Measurements from ENCODE around the gene TMEM179. TPM values are rescaled to one million over a fixed set of nuclear protein-coding genes. Genes with fewer than 3 reads are reported as not detected.

The TMEM179 gene
- total RNA-seq, 1 donor, result not detected

DNA sequence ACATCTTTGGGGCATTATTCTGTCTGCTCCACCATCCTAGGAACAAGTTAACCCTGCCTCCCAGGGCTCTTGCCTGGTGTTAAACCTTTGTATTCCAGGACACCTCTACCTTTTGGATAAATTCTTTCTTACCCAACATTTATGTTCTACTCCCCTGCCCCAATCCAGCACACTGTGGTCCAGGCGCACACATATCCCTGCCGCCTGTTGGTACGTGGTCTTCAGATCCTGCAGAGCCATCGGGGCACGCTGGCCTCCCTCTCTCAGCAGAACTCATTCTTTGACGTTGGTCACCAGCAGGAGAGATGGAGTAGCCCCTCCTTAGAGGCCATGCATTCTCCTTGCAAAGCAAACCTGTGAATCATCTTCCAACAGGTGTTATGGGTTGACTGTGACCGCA is 5.1 kb upstream of the TMEM179 start:
- H3K4me3 ChIP-seq (ENCODE audit: low read depth, low read length), result no peak overlapping the region
- TF ChIP-seq, protein P1, sequence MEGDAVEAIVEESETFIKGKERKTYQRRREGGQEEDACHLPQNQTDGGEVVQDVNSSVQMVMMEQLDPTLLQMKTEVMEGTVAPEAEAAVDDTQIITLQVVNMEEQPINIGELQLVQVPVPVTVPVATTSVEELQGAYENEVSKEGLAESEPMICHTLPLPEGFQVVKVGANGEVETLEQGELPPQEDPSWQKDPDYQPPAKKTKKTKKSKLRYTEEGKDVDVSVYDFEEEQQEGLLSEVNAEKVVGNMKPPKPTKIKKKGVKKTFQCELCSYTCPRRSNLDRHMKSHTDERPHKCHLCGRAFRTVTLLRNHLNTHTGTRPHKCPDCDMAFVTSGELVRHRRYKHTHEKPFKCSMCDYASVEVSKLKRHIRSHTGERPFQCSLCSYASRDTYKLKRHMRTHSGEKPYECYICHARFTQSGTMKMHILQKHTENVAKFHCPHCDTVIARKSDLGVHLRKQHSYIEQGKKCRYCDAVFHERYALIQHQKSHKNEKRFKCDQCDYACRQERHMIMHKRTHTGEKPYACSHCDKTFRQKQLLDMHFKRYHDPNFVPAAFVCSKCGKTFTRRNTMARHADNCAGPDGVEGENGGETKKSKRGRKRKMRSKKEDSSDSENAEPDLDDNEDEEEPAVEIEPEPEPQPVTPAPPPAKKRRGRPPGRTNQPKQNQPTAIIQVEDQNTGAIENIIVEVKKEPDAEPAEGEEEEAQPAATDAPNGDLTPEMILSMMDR (IDR thresholded peaks at IDR 0.05; ENCODE audit: insufficient read depth, low read length), result no peak
- no peak for DNase-seq (ENCODE audit: low read depth)

DNA sequence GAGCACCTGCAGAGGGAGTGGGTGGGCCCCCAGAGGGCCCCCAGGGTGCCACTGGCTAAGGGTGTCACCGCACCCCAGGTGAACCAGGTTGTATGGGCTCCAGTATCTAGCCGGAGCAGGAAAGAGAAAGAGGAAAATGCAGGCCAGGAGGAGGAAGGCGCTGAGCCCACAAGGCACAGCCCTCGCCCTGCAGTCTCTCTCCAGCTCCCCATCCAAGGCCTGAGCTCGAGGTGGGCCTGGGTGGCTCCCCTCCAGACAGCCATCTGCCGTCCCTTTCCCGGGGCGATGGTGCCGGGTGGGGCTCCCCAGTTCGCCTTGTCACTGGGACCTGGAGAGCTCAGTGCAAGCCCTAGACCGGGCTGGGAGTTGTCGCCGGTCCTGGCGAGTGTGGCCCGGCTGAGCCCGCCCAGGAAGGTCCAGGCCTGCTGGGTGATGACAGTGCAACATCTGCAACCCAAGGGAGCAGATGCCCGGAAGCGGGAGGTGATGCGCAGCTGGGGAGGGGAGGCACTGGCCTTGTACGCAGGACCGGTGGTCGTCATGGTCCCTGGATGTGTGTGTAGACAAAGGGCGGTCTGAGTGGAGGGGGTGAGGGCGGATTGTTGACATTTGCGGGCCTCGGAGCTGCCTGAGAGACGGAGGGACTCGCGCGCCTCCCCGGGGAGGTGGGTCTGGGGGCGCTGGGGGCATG is 716 bp downstream of the TMEM179 start:
- no peak for DNase-seq (ENCODE audit: low read depth)
- no peak overlapping the region for H3K4me3 ChIP-seq (ENCODE audit: low read depth, low read length)
- TF ChIP-seq, protein P1 (IDR thresholded peaks at IDR 0.05; ENCODE audit: insufficient read depth, low read length), result no peak

DNA sequence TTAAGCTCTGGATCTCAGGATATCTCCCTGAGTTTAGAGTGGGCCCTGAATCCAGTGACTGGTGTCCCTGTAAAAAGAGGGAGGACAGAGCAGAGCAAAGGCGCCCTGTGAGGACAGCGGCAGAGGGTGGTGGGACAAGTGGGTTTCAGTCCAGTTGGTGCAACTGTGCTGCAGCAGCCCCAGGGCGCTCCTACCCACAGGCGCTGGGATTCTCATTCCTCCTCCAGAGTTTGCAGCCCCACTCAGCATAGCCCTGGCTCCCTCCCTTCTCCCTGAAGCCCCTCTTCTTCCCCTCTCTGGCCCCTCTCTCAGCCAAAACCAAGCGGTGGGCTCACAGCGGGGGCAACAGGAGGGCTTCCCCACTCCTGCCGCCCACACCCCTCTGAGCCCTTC is 1.6 kb downstream of the TMEM179 start:
- DNase-seq (ENCODE audit: low read depth), result no peak
- TF ChIP-seq, protein P1 (IDR thresholded peaks at IDR 0.05; ENCODE audit: insufficient read depth, low read length), result no peak
- no peak overlapping the region for H3K4me3 ChIP-seq (ENCODE audit: low read depth, low read length)

DNA sequence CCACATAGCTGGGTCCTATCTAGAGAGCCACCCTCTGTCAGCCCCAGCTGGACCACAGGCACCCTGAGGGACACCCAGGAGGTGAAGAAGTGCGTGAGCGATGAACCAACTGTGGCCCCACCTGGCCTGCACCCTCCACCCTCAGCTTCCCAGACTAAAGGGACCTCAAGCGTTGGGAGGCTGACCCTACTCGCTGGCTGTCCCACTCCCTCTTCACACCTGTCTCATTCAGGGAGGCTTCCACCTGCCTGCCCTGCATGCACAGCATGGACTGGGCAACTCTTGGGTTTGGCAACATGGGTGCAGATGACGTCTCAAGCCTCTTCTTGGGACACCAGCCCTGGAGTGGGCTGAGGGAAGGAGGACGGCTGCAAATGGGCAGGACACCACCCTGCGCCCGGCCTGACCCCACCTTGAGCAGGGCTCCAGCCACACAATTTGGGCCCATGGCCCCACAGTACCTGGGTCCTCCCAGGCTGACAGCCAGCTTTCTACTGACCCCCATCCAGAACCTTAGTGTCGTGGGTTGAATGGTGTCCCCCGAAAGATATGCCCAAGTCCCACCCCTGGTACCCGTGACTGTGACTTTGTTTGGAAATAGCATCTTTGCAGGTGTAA is 2.1 kb downstream of the TMEM179 start:
- H3K4me3 ChIP-seq (ENCODE audit: low read depth, low read length), result no peak overlapping the region
- DNase-seq (ENCODE audit: low read depth), result no peak
- TF ChIP-seq, protein P1 (IDR thresholded peaks at IDR 0.05; ENCODE audit: insufficient read depth, low read length), result no peak

DNA sequence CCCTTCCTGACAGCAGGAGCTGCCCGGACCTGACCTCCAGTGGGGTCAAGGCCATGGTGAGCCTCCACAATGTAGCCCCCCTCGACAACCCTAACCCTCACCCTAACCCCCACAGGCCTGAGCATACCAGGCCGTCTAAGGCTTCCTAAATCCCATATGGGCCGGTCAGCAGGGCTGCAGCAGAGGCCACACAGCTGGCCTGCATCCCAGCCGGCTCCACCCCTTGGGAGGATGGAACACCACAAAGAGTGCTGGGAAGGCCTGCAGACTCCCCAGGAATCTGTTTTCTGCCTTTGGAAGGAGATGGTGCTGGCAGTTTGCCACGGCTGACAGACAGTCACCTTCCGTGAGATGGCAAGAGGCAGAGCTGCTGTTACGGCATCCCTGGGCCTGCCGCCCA is 2.8 kb downstream of the TMEM179 start:
- DNase-seq (ENCODE audit: low read depth), result peak; percentile 2
- no peak overlapping the region for H3K4me3 ChIP-seq (ENCODE audit: low read depth, low read length)
- TF ChIP-seq, protein P1 (IDR thresholded peaks at IDR 0.05; ENCODE audit: insufficient read depth, low read length), result no peak

DNA sequence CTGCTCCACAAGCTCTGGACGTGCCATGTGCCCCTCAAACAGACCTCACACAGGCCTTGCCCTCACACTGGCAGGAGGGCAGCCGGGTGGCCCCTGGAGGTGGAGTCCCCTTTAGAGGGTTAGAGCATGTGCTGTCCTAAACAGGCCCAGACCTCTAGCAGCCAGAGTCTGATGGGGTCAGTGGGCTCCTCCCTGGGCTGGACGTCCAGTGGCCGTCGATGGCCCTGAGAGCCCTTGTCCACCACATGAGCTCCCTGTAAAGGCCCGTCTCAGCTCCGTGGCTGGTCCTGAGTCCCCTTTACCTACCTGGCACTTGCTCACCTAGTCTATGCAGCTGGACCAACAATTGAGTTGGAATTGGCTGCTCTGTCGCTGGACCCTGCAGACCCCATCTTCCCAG is 3.8 kb downstream of the TMEM179 start:
- no peak for DNase-seq (ENCODE audit: low read depth)
- no peak overlapping the region for H3K4me3 ChIP-seq (ENCODE audit: low read depth, low read length)
- TF ChIP-seq, protein P1 (IDR thresholded peaks at IDR 0.05; ENCODE audit: insufficient read depth, low read length), result no peak

Data from fibroblast of the aortic adventitia (primary cell).